Peyer's patch (tissue), 4 donors: Measurements from ENCODE around the gene ELP6.

ENCODE experiments used
- CTCF ChIP-seq, 6 experiments: fragments of 450-650 bp in 4 of 6; fragments of 200-600 bp in 2 of 6; sonication (generic) in 1 of 6; IDR thresholded peaks; one replicate each; pipeline ENCODE4 v1.5.1; 2017 to 2019; ENCODE audit warnings: antibody characterized with exemption in 6 of 6, mild to moderate bottlenecking in 3 of 6, moderate library complexity in 1 of 6
- POLR2A ChIP-seq, 2 donors: fragments of 450-650 bp; IDR thresholded peaks; one replicate each; pipeline ENCODE4 v1.5.1; 2017; ENCODE audit warnings: antibody characterized with exemption in 2 of 2, mild to moderate bottlenecking in 2 of 2, moderate library complexity in 2 of 2

- TF ChIP-seq CTCF (IDR thresholded peaks at IDR 0.05) (no peak), POLR2A (IDR thresholded peaks at IDR 0.05) (no peak)
Measured at GRCh38 chr3:47556351-47556750, 42.8 kb upstream of the ELP6 start.
